GM12801 (cell line): ENCODE measurements around the gene RAB33B.

Experiments used
- CTCF ChIP-seq: IDR thresholded peaks from one replicate; pipeline ENCODE4 v1.5.1; 2011; ENCODE audit warnings: control low read depth; ENCODE audit not compliant: insufficient read length; ENCODE audit errors: extremely low read depth

RAB33B gene

GRCh38 chr4:139484783-139485311 lies 30.9 kb downstream of the RAB33B start:
- no peak for TF ChIP-seq CTCF

- TF ChIP-seq CTCF: no peak
Observed at GRCh38 chr4:139488442-139488841, 34.5 kb downstream of the RAB33B start.

GRCh38 chr4:139489638-139490037 lies 35.7 kb downstream of the RAB33B start:
- TF ChIP-seq CTCF: no peak

- no peak for TF ChIP-seq CTCF
Observed at GRCh38 chr4:139492429-139492828, 38.5 kb downstream of the RAB33B start.

GRCh38 chr4:139493176-139493575 lies 39.3 kb downstream of the RAB33B start:
- TF ChIP-seq CTCF: no peak

- TF ChIP-seq CTCF: no peak
Observed at GRCh38 chr4:139499186-139499585, 45.3 kb downstream of the RAB33B start.

GRCh38 chr4:139501117-139501516 lies 47.2 kb downstream of the RAB33B start:
- TF ChIP-seq CTCF: no peak

GRCh38 chr4:139501527-139501926 lies 47.6 kb downstream of the RAB33B start:
- TF ChIP-seq CTCF: no peak
